HepG2 (cell line): ENCODE measurements around the gene POU3F3. TPM values are rescaled to one million over a fixed set of nuclear protein-coding genes. Genes with fewer than 3 reads are reported as not detected.

Experiments used
- ATAC-seq: fragments of 200-7000 bp; cut with Tn5 transposase; 3 replicates; pipeline ENCODE4 v1.9.1; 2020; ENCODE audit warnings: mild to moderate bottlenecking, moderate library complexity
- BruUV-seq: library from RNA; stranded (reverse); fragments of 400-500 nt; replicated peaks from 2 replicates; lab custom pipeline; 2021; lab: Mats Ljungman, UMichigan
- CTCF ChIA-PET: fragments of 300-600 bp; formaldehyde crosslinking; extraction: SDS; loops from one replicate; lab custom pipeline; 2021; ENCODE audit warnings: low total read pairs, inconsistent platforms, low intra/inter-chr PET ratio; lab: Yijun Ruan, JAX
- POLR2A ChIA-PET: fragments of 350-600 bp; sonication (Branson Sonifier 250); formaldehyde crosslinking; loops from one replicate; lab custom pipeline; 2020; ENCODE audit warnings: antibody characterized with exemption, inconsistent platforms; lab: Yijun Ruan, JAX
- DNase-seq: peaks from one replicate; pipeline ENCODE4 v3.0.0-alpha.2; 2015; ENCODE audit warnings: low spot score
- FAIRE-seq: peaks from 3 replicates; lab custom pipeline; 2011; peaks lifted over from hg19 to GRCh38; lab: Jason Lieb, UNC
- H2AFZ ChIP-seq: one replicate; pipeline ENCODE4 v1.6.1; 2011; ENCODE audit warnings: low read length, inconsistent platforms
- H3K27ac ChIP-seq: fragments of 300-600 bp; 3 replicates; pipeline ENCODE4 v1.8.0; 2011; ENCODE audit warnings: mixed run types, mild to moderate bottlenecking, mixed read lengths, low read length, inconsistent platforms; ENCODE audit not compliant: insufficient read depth; ENCODE audit errors: extremely low read length
- H3K27me3 ChIP-seq, 2 experiments: fragments of 200-600 bp in 1 of 2; 2 replicates in 1 of 2; 3 replicates in 1 of 2; pipeline versions ENCODE4 v1.6.0 to v1.8.0; 2011; ENCODE audit warnings: low read length in 2 of 2, mild to moderate bottlenecking in 2 of 2, moderate library complexity in 2 of 2, inconsistent platforms in 1 of 2; ENCODE audit not compliant: insufficient read depth in 2 of 2, control insufficient read depth in 1 of 2
- H3K36me3 ChIP-seq, 2 experiments: fragments of 200-600 bp in 1 of 2; replicated peaks in 1 of 2; 2 replicates in 1 of 2; 3 replicates in 1 of 2; pipeline versions ENCODE4 v1.5.1 to v1.8.0; 2011; ENCODE audit warnings: low read length in 2 of 2, inconsistent platforms in 1 of 2; ENCODE audit not compliant: insufficient read depth in 2 of 2, control insufficient read depth in 1 of 2
- H3K4me1 ChIP-seq: 2 replicates; pipeline ENCODE4 v1.5.1; 2012; ENCODE audit warnings: low read length, inconsistent platforms; ENCODE audit not compliant: insufficient read depth
- H3K4me2 ChIP-seq: 2 replicates; pipeline ENCODE4 v1.6.0; 2011; ENCODE audit warnings: low read depth, low read length, inconsistent platforms
- H3K4me3 ChIP-seq, 3 experiments: fragments of 200-600 bp in 1 of 3; sonication (generic), shearing (Covaris generic) in 1 of 3; replicated peaks in 1 of 3; 2 replicates each; pipeline ENCODE4 v1.5.1; 2011 to 2016; ENCODE audit warnings: low read length in 3 of 3, inconsistent platforms in 2 of 3, low read depth in 2 of 3, mild to moderate bottlenecking in 2 of 3, control low read depth in 1 of 3, mixed read lengths in 1 of 3; ENCODE audit not compliant: insufficient read depth in 1 of 3
- H3K79me2 ChIP-seq: one replicate; pipeline ENCODE4 v1.6.1; 2011; ENCODE audit warnings: low read length, inconsistent platforms; ENCODE audit not compliant: insufficient read depth
- H3K9ac ChIP-seq: 2 replicates; pipeline ENCODE4 v1.6.0; 2011; ENCODE audit warnings: mild to moderate bottlenecking, low read depth, low read length, inconsistent platforms; ENCODE audit not compliant: insufficient read depth
- H3K9me3 ChIP-seq: 2 replicates; pipeline ENCODE4 v1.5.1; 2012; ENCODE audit warnings: mild to moderate bottlenecking, low read length
- H4K20me1 ChIP-seq: 2 replicates; pipeline ENCODE4 v1.6.0; 2011; ENCODE audit warnings: inconsistent platforms, mild to moderate bottlenecking, low read length, moderate library complexity; ENCODE audit not compliant: insufficient read depth
- HES4 ChIP-seq: sonication (generic); formaldehyde crosslinking; IDR thresholded peaks from 2 replicates; pipeline ENCODE4 v1.9.0; 2021; ENCODE audit warnings: mild to moderate bottlenecking, missing genetic modification reagents, borderline replicate concordance
- KAT8 ChIP-seq: IDR thresholded peaks from 2 replicates; pipeline ENCODE4 v1.6.1; 2016; ENCODE audit warnings: missing genetic modification reagents, missing compliant biosample characterization
- MLXIP ChIP-seq: sonication (generic); formaldehyde crosslinking; IDR thresholded peaks from 2 replicates; pipeline ENCODE4 v1.9.0; 2021; ENCODE audit warnings: missing genetic modification reagents, borderline replicate concordance
- SNRNP70 ChIP-seq: fragments of 200-400 bp; formaldehyde crosslinking; IDR thresholded peaks from 2 replicates; pipeline ENCODE4 v1.6.1; 2017; ENCODE audit warnings: mild to moderate bottlenecking, low read depth, low read length, moderate library complexity
- ZNF496 ChIP-seq: sonication (generic); formaldehyde crosslinking; IDR thresholded peaks from 2 replicates; pipeline ENCODE4 v1.8.1; 2023; ENCODE audit warnings: mild to moderate bottlenecking, moderate library complexity, missing genetic modification reagents; ENCODE audit not compliant: insufficient replicate concordance
- WGBS: methylation state at CpG from one replicate; pipeline ENCODE4 v1.1.6; 2017; ENCODE audit warnings: low lambda C conversion rate; 5-methylcytosine and 5-hydroxymethylcytosine counted together
- in situ Hi-C: cut with HindIII; loops from 2 replicates; pipeline ENCODE4 v1.10.0; 2017; ENCODE audit warnings: low pct_unique_long_range_greater_than_20kb; ENCODE audit not compliant: extremely low pct_ligation_motif_present
- intact Hi-C: fragments of 100-400 bp; cut with micrococcal nuclease; formaldehyde crosslinking; loops from one replicate; pipeline ENCODE4 v1.10.0; 2022; ENCODE audit not compliant: unreplicated experiment
- polyA plus RNA-seq, 8 experiments: library from polyadenylated mRNA; depleted of rRNA in 3 of 8; stranded (reverse) in 7 of 8; unstranded in 1 of 8; fragments of >200 nt; fragmentation: Illumina TruSeq in 4 of 8; extraction: Trizol in 4 of 8; gene quantifications; 2 replicates each; pipeline versions ENCODE4 v1.2.1 to v1.2.3, GENCODE V29; 2011 to 2016; ENCODE audit warnings: low read depth in 4 of 8, missing spikeins in 1 of 8, mixed read lengths in 1 of 8; ENCODE audit not compliant: insufficient read depth in 1 of 8
- total RNA-seq, 5 experiments: library from RNA; depleted of rRNA; stranded (reverse); fragments of >200 nt; fragmentation: Illumina TruSeq; extraction: Trizol; gene quantifications; 2 replicates each; pipeline ENCODE4 v1.2.3, GENCODE V29; 2016; ENCODE audit warnings: low read depth in 1 of 5

The POU3F3 gene
- total and polyA plus RNA-seq, 2 of the 13 experiments (the other 11 are each of a cell fraction or from before 2014, with no cell fraction given) = not detected

GRCh38 chr2:104820126-104820525 lies 33.8 kb upstream of the POU3F3 start:
- FAIRE-seq = no peak
- Histone ChIP-seq H3K4me3 (no peak overlapping the region), H3K27ac (no peak overlapping the region), H3K9ac (no peak overlapping the region), H2AFZ (no peak overlapping the region), H3K27me3 (peaks cover 3 to 8% of the 10 kb centered on the region in 2 experiments; a peak in 4 of 5 replicates), H3K36me3 (no peaks in the 10 kb centered on the region)
- DNase-seq = no peak
- ChIA-PET POLR2A (no interaction called here), CTCF (no interaction called here)
- BruUV-seq = no TSS peak
- WGBS = 2% methylated on average over 3 of the region's 3 CpGs
- no peak for TF ChIP-seq HES4 (CRISPR knock-in tag)
- no peak for TF ChIP-seq SNRNP70
- TF ChIP-seq ZNF496 = no peak
- TF ChIP-seq MLXIP (CRISPR knock-in tag) = no peak
- no peak for TF ChIP-seq KAT8
- TF ChIP-seq, all 625 proteins: peak for 0
- no peaks in the 10 kb centered on the region for H3K79me2 ChIP-seq
- in situ Hi-C loops = no loop called here
- no peaks in the 10 kb centered on the region for H4K20me1 ChIP-seq
- intact Hi-C loops = no loop called here
- no peaks in the 10 kb centered on the region for H3K4me1 ChIP-seq
- peaks cover 8% of the 10 kb centered on the region for H3K9me3 ChIP-seq
- ATAC-seq = no peak
- no peak overlapping the region for H3K4me2 ChIP-seq
